Smooth muscle cell (in vitro differentiated cells): ENCODE data around the gene PPP2CA. TPM values are rescaled to one million over a fixed set of nuclear protein-coding genes. Genes with fewer than 3 reads are reported as not detected.

Source experiments
- DNase-seq: peaks from one replicate; lab custom pipeline; 2025; ENCODE audit not compliant: unreplicated experiment; lab: John Stamatoyannopoulos, UW
- H2AFZ ChIP-seq: fragments of 200-600 bp; sonication (generic); 2 replicates; pipeline ENCODE4 v1.6.0; 2016; ENCODE audit warnings: antibody characterized with exemption, low read depth, mild to moderate bottlenecking
- H3F3A ChIP-seq: fragments of 200-600 bp; sonication (generic); 2 replicates; pipeline ENCODE4 v1.6.0; 2017; ENCODE audit warnings: antibody characterized with exemption, low read depth
- H3K27ac ChIP-seq: fragments of 200-600 bp; sonication (generic); 2 replicates; pipeline ENCODE4 v1.5.1; 2016; ENCODE audit warnings: low read depth, mild to moderate bottlenecking
- H3K27me3 ChIP-seq: fragments of 200-600 bp; sonication (generic); 2 replicates; pipeline ENCODE4 v1.6.1; 2016; ENCODE audit warnings: low read depth, mild to moderate bottlenecking
- H3K36me3 ChIP-seq: fragments of 200-600 bp; sonication (generic); 2 replicates; pipeline ENCODE4 v1.5.1; 2016; ENCODE audit warnings: low read depth
- H3K4me1 ChIP-seq: fragments of 200-600 bp; sonication (generic); 2 replicates; pipeline ENCODE4 v1.5.1; 2016; ENCODE audit warnings: low read depth
- H3K4me2 ChIP-seq: fragments of 200-600 bp; sonication (generic); 2 replicates; pipeline ENCODE4 v1.6.0; 2016; ENCODE audit warnings: mild to moderate bottlenecking
- H3K4me3 ChIP-seq: fragments of 200-600 bp; sonication (generic); 2 replicates; pipeline ENCODE4 v1.5.1; 2016; ENCODE audit warnings: mild to moderate bottlenecking
- H3K79me2 ChIP-seq: fragments of 200-600 bp; sonication (generic); 2 replicates; pipeline ENCODE4 v1.6.0; 2016; ENCODE audit warnings: low read depth, mild to moderate bottlenecking
- H3K9ac ChIP-seq: fragments of 200-600 bp; sonication (generic); 2 replicates; pipeline ENCODE4 v1.6.0; 2016; ENCODE audit warnings: low read depth
- H3K9me3 ChIP-seq: fragments of 200-600 bp; sonication (generic); replicated peaks from 2 replicates; pipeline ENCODE4 v1.5.1; 2016; ENCODE audit warnings: low read depth
- H4K20me1 ChIP-seq: fragments of 200-600 bp; sonication (generic); 2 replicates; pipeline ENCODE4 v1.6.0; 2016; ENCODE audit warnings: low read depth
- CTCF ChIP-seq: fragments of 200-600 bp; sonication (generic); IDR thresholded peaks from 2 replicates; pipeline ENCODE4 v1.5.1; 2017; ENCODE audit warnings: borderline replicate concordance, mild to moderate bottlenecking, antibody characterized with exemption; ENCODE audit not compliant: insufficient read depth, poor library complexity, severe bottlenecking
- WGBS: methylation state at CpG from one replicate; pipeline ENCODE4 v1.1.7; 2016; ENCODE audit warnings: low lambda C conversion rate; 5-methylcytosine and 5-hydroxymethylcytosine counted together
- polyA plus RNA-seq: library from polyadenylated mRNA; unstranded; fragments of >200 nt; fragmentation: Nextera tagmentation; extraction: Ambion mirVana; gene quantifications from 2 replicates; pipeline ENCODE4 v1.2.1, GENCODE V29; 2016
- total RNA-seq: library from RNA; depleted of rRNA; stranded (reverse); fragments of >200 nt; gene quantifications from 2 replicates; pipeline ENCODE4 v1.2.3, GENCODE V29; 2014

Gene PPP2CA
- total and polyA plus RNA-seq, 2 experiments from 2014 or later, result 82.4 to 243 TPM

- peak overlapping the region; percentile 97 for H3K27ac ChIP-seq
- WGBS, result 25% methylated on average over 10 of the region's 10 CpGs
- no peak for DNase-seq
- no peak for TF ChIP-seq CTCF
- peak overlapping the region; percentile 91 for H3K4me3 ChIP-seq
- peaks cover 65% of the 10 kb centered on the region for H4K20me1 ChIP-seq
- peaks cover 20% of the 10 kb centered on the region for H3K4me1 ChIP-seq
- H3K4me2 ChIP-seq, result peak overlapping the region; percentile 100
- H3K9ac ChIP-seq, result peak overlapping the region; percentile 100
- H3K9me3 ChIP-seq, result no peaks in the 10 kb centered on the region
- H3K36me3 ChIP-seq, result peaks cover 17% of the 10 kb centered on the region
- H3K79me2 ChIP-seq, result peaks cover 63% of the 10 kb centered on the region
- H2AFZ ChIP-seq, result no peak overlapping the region
- H3F3A ChIP-seq, result peaks cover 3% of the 10 kb centered on the region
- no peaks in the 10 kb centered on the region for H3K27me3 ChIP-seq
Measured at GRCh38 chr5:134174841-134175839, 50.7 kb downstream of the PPP2CA start.

GRCh38 chr5:134171972-134172371 is 53.9 kb downstream of the PPP2CA start:
- H3K36me3 ChIP-seq, result peaks cover 28% of the 10 kb centered on the region
- H4K20me1 ChIP-seq, result peaks cover 96% of the 10 kb centered on the region
- no peak for DNase-seq
- no peaks in the 10 kb centered on the region for H3K9me3 ChIP-seq
- H3K27me3 ChIP-seq, result no peaks in the 10 kb centered on the region
- no peak overlapping the region for H2AFZ ChIP-seq
- no peak overlapping the region for H3K9ac ChIP-seq
- no peak overlapping the region for H3K27ac ChIP-seq
- H3F3A ChIP-seq, result peaks cover 3% of the 10 kb centered on the region
- H3K4me2 ChIP-seq, result no peak overlapping the region
- 96% methylated on average over 4 of the region's 4 CpGs for WGBS
- no peak overlapping the region for H3K4me3 ChIP-seq
- H3K4me1 ChIP-seq, result peaks cover 16% of the 10 kb centered on the region
- H3K79me2 ChIP-seq, result peaks cover 95% of the 10 kb centered on the region
- no peak for TF ChIP-seq CTCF

- no peak for DNase-seq
- peaks cover 84% of the 10 kb centered on the region for H4K20me1 ChIP-seq
- peaks cover 47% of the 10 kb centered on the region for H3K79me2 ChIP-seq
- no peaks in the 10 kb centered on the region for H3K27me3 ChIP-seq
- no peak overlapping the region for H2AFZ ChIP-seq
- no peak overlapping the region for H3K4me3 ChIP-seq
- WGBS, result 100% methylated on average over 5 of the region's 5 CpGs
- no peak overlapping the region for H3K9ac ChIP-seq
- H3K27ac ChIP-seq, result no peak overlapping the region
- H3K4me2 ChIP-seq, result no peak overlapping the region
- no peaks in the 10 kb centered on the region for H3F3A ChIP-seq
- no peaks in the 10 kb centered on the region for H3K4me1 ChIP-seq
- no peaks in the 10 kb centered on the region for H3K9me3 ChIP-seq
- H3K36me3 ChIP-seq, result peaks cover 59% of the 10 kb centered on the region
- no peak for TF ChIP-seq CTCF
Measured at GRCh38 chr5:134162592-134162991, 63.3 kb downstream of the PPP2CA start.
